Liver (tissue), 9 donors: ENCODE data around the gene PPP2R5C. TPM values are rescaled to one million over a fixed set of nuclear protein-coding genes. Genes with fewer than 3 reads are reported as not detected.

Experiments
- DNase-seq: peaks from one replicate; pipeline ENCODE4 v3.0.0-alpha.2; 2017; ENCODE audit warnings: low spot score
- H3K27ac ChIP-seq, 2 donors: one replicate each; pipeline ENCODE4 v1.7.0; 2013; ENCODE audit warnings: inconsistent platforms in 2 of 2, low read length in 2 of 2, control low read depth in 1 of 2, low read depth in 1 of 2, mild to moderate bottlenecking in 1 of 2
- H3K27me3 ChIP-seq, 4 donors: one replicate each; pipeline versions ENCODE4 v1.6.1 to v1.7.0; 2013; ENCODE audit warnings: low read length in 3 of 4, inconsistent platforms in 1 of 4, mild to moderate bottlenecking in 1 of 4, moderate library complexity in 1 of 4; ENCODE audit not compliant: control insufficient read depth in 4 of 4, insufficient read depth in 4 of 4
- H3K36me3 ChIP-seq, 4 donors: one replicate each; pipeline versions ENCODE4 v1.6.1 to v1.7.0; 2013; ENCODE audit warnings: low read length in 3 of 4, mild to moderate bottlenecking in 3 of 4, low read depth in 1 of 4, moderate library complexity in 1 of 4; ENCODE audit not compliant: control insufficient read depth in 4 of 4, insufficient read depth in 3 of 4
- H3K4me1 ChIP-seq, 4 donors: one replicate each; pipeline versions ENCODE4 v1.6.1 to v1.7.0; 2013; ENCODE audit warnings: low read length in 3 of 4, mild to moderate bottlenecking in 3 of 4, moderate library complexity in 1 of 4; ENCODE audit not compliant: control insufficient read depth in 4 of 4, insufficient read depth in 4 of 4
- H3K4me3 ChIP-seq, 3 donors: one replicate each; pipeline versions ENCODE4 v1.6.1 to v1.7.0; 2013; ENCODE audit warnings: low read length in 3 of 3, control low read depth in 1 of 3, low read depth in 1 of 3, mild to moderate bottlenecking in 1 of 3
- H3K9ac ChIP-seq, 2 donors: one replicate each; pipeline ENCODE4 v1.7.0; 2013; ENCODE audit warnings: low read length in 2 of 2, mild to moderate bottlenecking in 2 of 2, moderate library complexity in 2 of 2, control low read depth in 1 of 2, low read depth in 1 of 2
- H3K9me3 ChIP-seq, 4 donors: one replicate each; pipeline versions ENCODE4 v1.6.1 to v1.7.0; 2013; ENCODE audit warnings: low read length in 3 of 4; ENCODE audit not compliant: control insufficient read depth in 4 of 4
- FOXA1 ChIP-seq: IDR thresholded peaks from 2 replicates; pipeline ENCODE4 v1.6.1; 2016; ENCODE audit warnings: antibody characterized with exemption
- FOXA2 ChIP-seq: IDR thresholded peaks from 2 replicates; pipeline ENCODE4 v1.6.1; 2016; ENCODE audit warnings: antibody characterized with exemption
- GABPA ChIP-seq, 2 donors: IDR thresholded peaks in 1 of 2; conservative IDR thresholded peaks in 1 of 2; 2 replicates each; pipeline ENCODE4 v1.6.1; 2016; ENCODE audit warnings: antibody characterized with exemption in 2 of 2, mild to moderate bottlenecking in 1 of 2, moderate library complexity in 1 of 2
- HNF4A ChIP-seq, 2 donors: conservative IDR thresholded peaks; 2 replicates each; pipeline ENCODE4 v1.6.1; 2016; ENCODE audit warnings: antibody characterized with exemption in 2 of 2, mild to moderate bottlenecking in 2 of 2
- HNF4G ChIP-seq: IDR thresholded peaks from 2 replicates; pipeline ENCODE4 v1.6.1; 2016; ENCODE audit warnings: antibody characterized with exemption
- JUND ChIP-seq, 2 donors: IDR thresholded peaks; 2 replicates each; pipeline ENCODE4 v1.6.1; 2016; ENCODE audit warnings: antibody characterized with exemption in 2 of 2
- NR2F2 ChIP-seq: IDR thresholded peaks from 2 replicates; pipeline ENCODE4 v1.6.1; 2016; ENCODE audit warnings: antibody characterized with exemption
- RAD21 ChIP-seq, 2 donors: IDR thresholded peaks; 2 replicates each; pipeline ENCODE4 v1.6.1; 2016; ENCODE audit warnings: antibody characterized with exemption in 2 of 2, mild to moderate bottlenecking in 2 of 2
- RXRA ChIP-seq, 2 donors: IDR thresholded peaks; 2 replicates each; pipeline ENCODE4 v1.6.1; 2017 to 2018; ENCODE audit warnings: antibody characterized with exemption in 2 of 2, mild to moderate bottlenecking in 1 of 2
- SP1 ChIP-seq: IDR thresholded peaks from 2 replicates; pipeline ENCODE4 v1.6.1; 2018; ENCODE audit warnings: antibody characterized with exemption, mild to moderate bottlenecking
- TAF1 ChIP-seq: conservative IDR thresholded peaks from 2 replicates; pipeline ENCODE4 v1.6.1; 2016; ENCODE audit warnings: antibody characterized with exemption, mild to moderate bottlenecking
- YY1 ChIP-seq: IDR thresholded peaks from 2 replicates; pipeline ENCODE4 v1.6.1; 2016; ENCODE audit warnings: antibody characterized with exemption, mild to moderate bottlenecking
- WGBS: extraction: QIAGEN DNeasy Blood & Tissue Kit; methylation state at CpG from one replicate; pipeline ENCODE4 v1.1.7; 2013; 5-methylcytosine and 5-hydroxymethylcytosine counted together
- polyA plus RNA-seq, 2 donors: library from polyadenylated mRNA; stranded (reverse) in 1 of 2; unstranded in 1 of 2; fragments of 200-250 nt in 1 of 2; fragments of >200 nt in 1 of 2; fragmentation: Nextera tagmentation in 1 of 2; extraction: Ambion mirVana in 1 of 2; gene quantifications; one replicate each; pipeline versions ENCODE4 v1.2.1 to v1.2.3, GENCODE V29; 2013 to 2015
- total RNA-seq, 2 donors: library from RNA; depleted of rRNA; stranded (reverse); fragments of >200 nt; gene quantifications; one replicate each; pipeline ENCODE4 v1.2.3, GENCODE V29; 2014
- TF ChIP-seq, protein P1 (sequence below): IDR thresholded peaks from 2 replicates; pipeline ENCODE4 v1.6.1; 2016; ENCODE audit warnings: antibody characterized with exemption
- TF ChIP-seq, protein P2 (sequence below): IDR thresholded peaks from 2 replicates; pipeline ENCODE4 v1.6.1; 2016; ENCODE audit warnings: antibody characterized with exemption
- TF ChIP-seq, protein P3 (sequence below): IDR thresholded peaks from 2 replicates; pipeline ENCODE4 v1.6.1; 2016; ENCODE audit warnings: antibody characterized with exemption, mild to moderate bottlenecking
- donor health status: healthy.
- donor health status: healthy.
- donor health status: healthy.
- donor health status: healthy.
- donor health status: healthy.

Gene PPP2R5C
- total and polyA plus RNA-seq, 4 donors, result 33.5 to 52.3 (median 43.9) TPM

DNA sequence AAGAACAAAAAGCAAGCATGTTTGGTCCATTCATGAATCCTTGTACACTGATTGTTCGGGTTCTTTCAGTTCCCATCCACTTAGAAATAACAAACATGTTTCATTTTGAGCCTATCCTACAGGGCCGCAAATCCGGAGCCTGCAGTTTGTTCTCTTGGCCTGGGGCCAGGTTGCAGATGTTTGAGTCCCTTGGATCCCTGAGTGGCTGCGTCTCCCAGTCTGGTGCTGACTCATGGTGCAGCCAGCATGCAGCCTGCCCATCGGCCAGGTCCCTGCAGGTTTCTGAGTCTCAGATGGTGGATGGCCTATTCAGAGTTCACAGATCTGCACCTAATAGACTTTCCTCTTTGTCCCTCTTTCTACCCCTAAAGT lies 201.0 kb downstream of the PPP2R5C start:
- H3K9ac ChIP-seq, result peak overlapping the region in 1 of 2 donors; percentile 31
- no peaks in the 10 kb centered on the region for H3K36me3 ChIP-seq
- 40% methylated on average over 5 of the region's 5 CpGs for WGBS
- DNase-seq, result no peak
- no peak overlapping the region for H3K27ac ChIP-seq
- H3K9me3 ChIP-seq, result no peaks in the 10 kb centered on the region
- H3K4me3 ChIP-seq, result no peak overlapping the region
- TF ChIP-seq, protein P1, sequence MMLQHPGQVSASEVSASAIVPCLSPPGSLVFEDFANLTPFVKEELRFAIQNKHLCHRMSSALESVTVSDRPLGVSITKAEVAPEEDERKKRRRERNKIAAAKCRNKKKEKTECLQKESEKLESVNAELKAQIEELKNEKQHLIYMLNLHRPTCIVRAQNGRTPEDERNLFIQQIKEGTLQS, result no peak
- TF ChIP-seq NR2F2, result no peak
- TF ChIP-seq YY1, result no peak
- TF ChIP-seq GABPA (IDR thresholded peaks at IDR 0.05 in 1 of 2, conservative IDR thresholded peaks at IDR 0.05 in 1 of 2), result no peak
- TF ChIP-seq FOXA1, result no peak
- TF ChIP-seq HNF4A (conservative IDR thresholded peaks at IDR 0.05), result no peak
- TF ChIP-seq, protein P2, sequence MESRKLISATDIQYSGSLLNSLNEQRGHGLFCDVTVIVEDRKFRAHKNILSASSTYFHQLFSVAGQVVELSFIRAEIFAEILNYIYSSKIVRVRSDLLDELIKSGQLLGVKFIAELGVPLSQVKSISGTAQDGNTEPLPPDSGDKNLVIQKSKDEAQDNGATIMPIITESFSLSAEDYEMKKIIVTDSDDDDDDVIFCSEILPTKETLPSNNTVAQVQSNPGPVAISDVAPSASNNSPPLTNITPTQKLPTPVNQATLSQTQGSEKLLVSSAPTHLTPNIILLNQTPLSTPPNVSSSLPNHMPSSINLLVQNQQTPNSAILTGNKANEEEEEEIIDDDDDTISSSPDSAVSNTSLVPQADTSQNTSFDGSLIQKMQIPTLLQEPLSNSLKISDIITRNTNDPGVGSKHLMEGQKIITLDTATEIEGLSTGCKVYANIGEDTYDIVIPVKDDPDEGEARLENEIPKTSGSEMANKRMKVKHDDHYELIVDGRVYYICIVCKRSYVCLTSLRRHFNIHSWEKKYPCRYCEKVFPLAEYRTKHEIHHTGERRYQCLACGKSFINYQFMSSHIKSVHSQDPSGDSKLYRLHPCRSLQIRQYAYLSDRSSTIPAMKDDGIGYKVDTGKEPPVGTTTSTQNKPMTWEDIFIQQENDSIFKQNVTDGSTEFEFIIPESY, result no peak
- TF ChIP-seq RXRA (IDR thresholded peaks at IDR 0.05), result no peak
- H3K27me3 ChIP-seq, result no peaks in the 10 kb centered on the region
- peaks cover 4 to 19% (median 15%) of the 10 kb centered on the region in 4 donors for H3K4me1 ChIP-seq

- Histone ChIP-seq H3K9ac (no peak overlapping the region), H3K9me3 (no peaks in the 10 kb centered on the region), H3K27me3 (no peaks in the 10 kb centered on the region), H3K36me3 (no peaks in the 10 kb centered on the region), H3K4me3 (no peak overlapping the region), H3K4me1 (peaks cover 6 to 19% (median 15%) of the 10 kb centered on the region in 4 donors), H3K27ac (no peak overlapping the region)
- WGBS, result 88% methylated on average over 5 of the region's 5 CpGs
- DNase-seq, result no peak
- TF ChIP-seq HNF4A (conservative IDR thresholded peaks at IDR 0.05) (no peak), SP1 (no peak), NR2F2 (no peak), GABPA (IDR thresholded peaks at IDR 0.05 in 1 of 2, conservative IDR thresholded peaks at IDR 0.05 in 1 of 2) (no peak), FOXA1 (no peak), FOXA2 (no peak), HNF4G (no peak), RAD21 (IDR thresholded peaks at IDR 0.05) (no peak), TAF1 (no peak), JUND (IDR thresholded peaks at IDR 0.05) (no peak)
- TF ChIP-seq, protein P1, result no peak
- TF ChIP-seq, protein P3, sequence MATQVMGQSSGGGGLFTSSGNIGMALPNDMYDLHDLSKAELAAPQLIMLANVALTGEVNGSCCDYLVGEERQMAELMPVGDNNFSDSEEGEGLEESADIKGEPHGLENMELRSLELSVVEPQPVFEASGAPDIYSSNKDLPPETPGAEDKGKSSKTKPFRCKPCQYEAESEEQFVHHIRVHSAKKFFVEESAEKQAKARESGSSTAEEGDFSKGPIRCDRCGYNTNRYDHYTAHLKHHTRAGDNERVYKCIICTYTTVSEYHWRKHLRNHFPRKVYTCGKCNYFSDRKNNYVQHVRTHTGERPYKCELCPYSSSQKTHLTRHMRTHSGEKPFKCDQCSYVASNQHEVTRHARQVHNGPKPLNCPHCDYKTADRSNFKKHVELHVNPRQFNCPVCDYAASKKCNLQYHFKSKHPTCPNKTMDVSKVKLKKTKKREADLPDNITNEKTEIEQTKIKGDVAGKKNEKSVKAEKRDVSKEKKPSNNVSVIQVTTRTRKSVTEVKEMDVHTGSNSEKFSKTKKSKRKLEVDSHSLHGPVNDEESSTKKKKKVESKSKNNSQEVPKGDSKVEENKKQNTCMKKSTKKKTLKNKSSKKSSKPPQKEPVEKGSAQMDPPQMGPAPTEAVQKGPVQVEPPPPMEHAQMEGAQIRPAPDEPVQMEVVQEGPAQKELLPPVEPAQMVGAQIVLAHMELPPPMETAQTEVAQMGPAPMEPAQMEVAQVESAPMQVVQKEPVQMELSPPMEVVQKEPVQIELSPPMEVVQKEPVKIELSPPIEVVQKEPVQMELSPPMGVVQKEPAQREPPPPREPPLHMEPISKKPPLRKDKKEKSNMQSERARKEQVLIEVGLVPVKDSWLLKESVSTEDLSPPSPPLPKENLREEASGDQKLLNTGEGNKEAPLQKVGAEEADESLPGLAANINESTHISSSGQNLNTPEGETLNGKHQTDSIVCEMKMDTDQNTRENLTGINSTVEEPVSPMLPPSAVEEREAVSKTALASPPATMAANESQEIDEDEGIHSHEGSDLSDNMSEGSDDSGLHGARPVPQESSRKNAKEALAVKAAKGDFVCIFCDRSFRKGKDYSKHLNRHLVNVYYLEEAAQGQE, result no peak
Measured at GRCh38 chr14:101963052-101963451, 201.5 kb downstream of the PPP2R5C start.
